T-cell (primary cell): ENCODE data around the gene TEX51. TPM values are rescaled to one million over a fixed set of nuclear protein-coding genes. Genes with fewer than 3 reads are reported as not detected.

Source experiments
- ATAC-seq, 4 experiments: fragments of 200-7000 bp in 3 of 4; fragments of 150-1000 bp in 1 of 4; cut with Tn5 transposase; replicated peaks in 1 of 4; 1 replicate in 3 of 4; 2 replicates in 1 of 4; pipeline ENCODE4 v1.10.0; 2021; ENCODE audit warnings: moderate library complexity in 3 of 4, mild to moderate bottlenecking in 2 of 4, moderate number of reproducible peaks in 1 of 4
- CTCF ChIA-PET, 2 donors: fragments of 300-600 bp; sonication (Branson Sonifier 250); formaldehyde crosslinking; loops; one replicate each; lab custom pipeline; 2022; ENCODE audit warnings: antibody characterized with exemption in 2 of 2; lab: Charles Lee
- POLR2A ChIA-PET, 2 donors: fragments of 300-600 bp; sonication (Branson Sonifier 250); formaldehyde crosslinking; loops; one replicate each; lab custom pipeline; 2022; ENCODE audit warnings: antibody characterized with exemption in 2 of 2; lab: Charles Lee
- DNase-seq, 35 experiments: peaks; one replicate each; pipeline versions ENCODE4 v3.0.0 to v3.0.0-alpha.2; 2013 to 2023
- H3K27ac ChIP-seq: one replicate; pipeline ENCODE4 v1.5.1; 2013; ENCODE audit warnings: low read length
- H3K27me3 ChIP-seq, 2 experiments: replicated peaks in 1 of 2; 1 replicate in 1 of 2; 2 replicates in 1 of 2; pipeline versions ENCODE4 v1.6.1 to v1.7.0; 2013; ENCODE audit warnings: low read length in 1 of 2, mixed read lengths in 1 of 2; ENCODE audit not compliant: control insufficient read depth in 2 of 2, insufficient read depth in 2 of 2; ENCODE audit errors: extremely low read depth in 1 of 2
- H3K36me3 ChIP-seq, 2 donors: 1 replicate in 1 of 2; 2 replicates in 1 of 2; pipeline versions ENCODE4 v1.6.1 to v1.7.0; 2013; ENCODE audit warnings: low read length in 1 of 2; ENCODE audit not compliant: control insufficient read depth in 2 of 2, insufficient read depth in 1 of 2; ENCODE audit errors: extremely low read depth in 1 of 2
- H3K4me1 ChIP-seq, 2 experiments: 1 replicate in 1 of 2; 2 replicates in 1 of 2; pipeline versions ENCODE4 v1.6.1 to v1.7.0; 2013; ENCODE audit warnings: low read length in 2 of 2, mixed read lengths in 1 of 2; ENCODE audit not compliant: insufficient read depth in 2 of 2, control insufficient read depth in 1 of 2; ENCODE audit errors: extremely low read depth in 1 of 2
- H3K4me3 ChIP-seq, 2 donors: 1 replicate in 1 of 2; 2 replicates in 1 of 2; pipeline versions ENCODE4 v1.5.1 to v1.7.0; 2013; ENCODE audit warnings: mild to moderate bottlenecking in 2 of 2, low read length in 1 of 2, moderate library complexity in 1 of 2; ENCODE audit not compliant: control insufficient read depth in 1 of 2; ENCODE audit errors: extremely low read depth in 1 of 2
- H3K9me3 ChIP-seq: 2 replicates; pipeline ENCODE4 v1.7.0; 2013
- H3K27ac Mint-ChIP-seq, 2 donors: one replicate each; pipeline ENCODE4 v1.8.0; 2020 to 2021; ENCODE audit warnings: mild to moderate bottlenecking in 2 of 2, mixed read lengths in 2 of 2
- H3K27me3 Mint-ChIP-seq, 2 donors: one replicate each; pipeline ENCODE4 v1.8.0; 2021 to 2022; ENCODE audit warnings: mixed read lengths in 2 of 2
- H3K36me3 Mint-ChIP-seq: one replicate; pipeline ENCODE4 v1.8.0; 2021; ENCODE audit warnings: mixed read lengths
- H3K4me1 Mint-ChIP-seq, 3 donors: one replicate each; pipeline ENCODE4 v1.8.0; 2020 to 2022; ENCODE audit warnings: mixed read lengths in 3 of 3, mild to moderate bottlenecking in 1 of 3
- H3K4me3 Mint-ChIP-seq, 3 donors: one replicate each; pipeline ENCODE4 v1.8.0; 2020 to 2022; ENCODE audit warnings: mild to moderate bottlenecking in 3 of 3, mixed read lengths in 3 of 3, moderate library complexity in 3 of 3
- H3K9me3 Mint-ChIP-seq, 3 donors: one replicate each; pipeline ENCODE4 v1.8.0; 2020 to 2022; ENCODE audit warnings: mixed read lengths in 3 of 3
- WGBS: methylation state at CpG from one replicate; pipeline ENCODE4 v1.1.5; 2013; ENCODE audit warnings: missing lambda C conversion rate; ENCODE audit not compliant: insufficient coverage; 5-methylcytosine and 5-hydroxymethylcytosine counted together
- total RNA-seq, 35 experiments: library from RNA in 6 of 35; stranded (reverse) in 6 of 35; fragments of 120-200 nt in 1 of 35; gene quantifications; one replicate each; pipeline versions ENCODE4 v1.2.1 to v1.2.4 and lab custom pipeline; 2013 to 2026

Gene TEX51
- total RNA-seq, 5 donors from 2014 or later (not counting 1 experiment from before 2014, with no cell fraction given), result not detected

DNA sequence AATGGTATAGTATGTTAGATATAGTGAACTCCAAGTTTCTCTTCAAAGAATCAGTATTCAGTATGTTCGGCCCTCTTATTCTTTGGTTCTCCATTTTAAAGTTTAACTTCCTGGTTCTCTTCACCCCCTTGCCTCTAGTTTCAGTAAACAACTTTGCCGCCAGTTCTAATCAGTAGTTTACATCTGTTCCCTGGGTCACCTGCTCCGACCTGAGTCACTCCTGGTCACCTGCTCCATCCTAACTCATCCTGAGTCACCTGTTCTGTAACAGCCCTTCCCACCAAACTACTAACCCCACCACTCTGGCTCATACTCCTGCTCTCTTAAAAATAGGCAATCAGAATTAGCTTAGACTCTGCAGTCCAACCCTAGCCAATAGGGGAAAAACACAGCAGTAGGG lies 23.7 kb upstream of the TEX51 start:
- Mint-ChIP-seq H3K4me3 (no peak overlapping the region), H3K36me3 (no peaks in the 10 kb centered on the region), H3K27ac (no peak overlapping the region), H3K9me3 (peaks cover 11 to 26% (median 19%) of the 10 kb centered on the region in 3 donors), H3K4me1 (no peaks in the 10 kb centered on the region), H3K27me3 (no peaks in the 10 kb centered on the region)
- H3K36me3 ChIP-seq, result no peaks in the 10 kb centered on the region
- DNase-seq, result no peak
- no peak overlapping the region for H3K4me3 ChIP-seq
- H3K27me3 ChIP-seq, result peaks cover 0 to 8% of the 10 kb centered on the region in 2 experiments
- WGBS, result 70% methylated on average over 2 of the region's 3 CpGs
- POLR2A ChIA-PET, result no interaction called here
- H3K27ac ChIP-seq, result no peak overlapping the region
- CTCF ChIA-PET, result interaction anchor here in 1 of 2 donors (0.6 kb wide), 1 partner anchor 583 kb away, joined by 4 read pairs; no protein-coding TSS in a partner anchor
- ATAC-seq, result no peak
- no peaks in the 10 kb centered on the region for H3K4me1 ChIP-seq
- no peaks in the 10 kb centered on the region for H3K9me3 ChIP-seq

DNA sequence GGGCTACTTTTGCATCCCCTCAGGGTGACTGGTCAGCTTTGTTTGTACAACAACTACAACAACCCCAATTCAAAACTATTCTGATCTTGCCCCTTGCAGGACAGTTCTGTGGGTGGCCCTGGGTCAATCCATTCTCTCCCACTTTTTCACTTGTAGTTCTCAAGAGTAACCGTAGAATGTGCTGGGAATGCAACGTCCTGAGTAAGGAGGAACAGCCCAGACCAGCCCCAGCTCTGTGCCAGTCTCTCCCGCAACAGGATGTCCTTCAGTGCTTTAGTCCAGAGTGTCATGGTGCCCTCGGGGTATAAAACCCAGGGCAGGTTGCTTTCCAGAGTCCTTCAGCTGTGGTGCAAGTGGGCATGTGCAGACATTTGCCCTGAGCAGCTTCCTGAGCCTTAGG lies 22.1 kb upstream of the TEX51 start:
- no peaks in the 10 kb centered on the region for H3K36me3 ChIP-seq

DNA sequence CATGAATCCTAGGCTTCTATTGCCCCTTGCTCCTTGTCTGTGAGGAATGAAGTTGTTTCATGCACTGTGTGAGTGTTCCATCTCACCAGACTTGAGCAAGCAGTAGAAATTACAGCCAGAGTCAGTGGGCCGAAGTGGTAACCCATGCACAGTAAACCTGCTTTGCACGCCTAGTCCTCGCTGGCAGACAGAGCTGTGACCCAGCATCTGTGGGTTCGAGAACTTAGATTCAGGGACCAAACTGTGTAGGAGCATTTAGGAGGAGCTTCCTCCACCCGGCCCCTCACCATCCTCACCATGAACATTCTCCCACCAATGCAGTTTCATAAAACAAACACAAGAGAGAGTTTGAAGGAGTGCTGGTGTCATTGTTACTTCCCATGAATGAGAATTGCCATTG lies 21.6 kb upstream of the TEX51 start:
- Histone ChIP-seq H3K27me3 (peaks cover 0 to 16% of the 10 kb centered on the region in 2 experiments), H3K36me3 (no peaks in the 10 kb centered on the region), H3K4me1 (no peaks in the 10 kb centered on the region), H3K9me3 (no peaks in the 10 kb centered on the region), H3K27ac (no peak overlapping the region), H3K4me3 (no peak overlapping the region)
- WGBS, result no CpG with 5 or more reads among the region's 5 CpGs
- ChIA-PET CTCF (no interaction called here), POLR2A (no interaction called here)
- Mint-ChIP-seq H3K27ac (no peak overlapping the region), H3K27me3 (no peaks in the 10 kb centered on the region), H3K4me3 (no peak overlapping the region), H3K9me3 (peaks cover 11 to 26% (median 19%) of the 10 kb centered on the region in 3 donors), H3K36me3 (no peaks in the 10 kb centered on the region), H3K4me1 (no peaks in the 10 kb centered on the region)
- DNase-seq (no peak), ATAC-seq (no peak)

More for the DNA sequence above, 22.1 kb upstream of the TEX51 start:
- no peaks in the 10 kb centered on the region for H3K4me1 Mint-ChIP-seq
- peaks cover 11 to 26% (median 19%) of the 10 kb centered on the region in 3 donors for H3K9me3 Mint-ChIP-seq
- WGBS, result 76% methylated on average over 4 of the region's 4 CpGs
- CTCF ChIA-PET, result no interaction called here
- no peak overlapping the region for H3K4me3 ChIP-seq
- H3K27me3 ChIP-seq, result peaks cover 0 to 14% of the 10 kb centered on the region in 2 experiments
- no peaks in the 10 kb centered on the region for H3K4me1 ChIP-seq
- no peaks in the 10 kb centered on the region for H3K36me3 Mint-ChIP-seq
- POLR2A ChIA-PET, result no interaction called here
- H3K27ac ChIP-seq, result no peak overlapping the region
- ATAC-seq (no peak), DNase-seq (no peak)
- H3K27ac Mint-ChIP-seq, result no peak overlapping the region
- no peaks in the 10 kb centered on the region for H3K27me3 Mint-ChIP-seq
- no peaks in the 10 kb centered on the region for H3K9me3 ChIP-seq
- H3K4me3 Mint-ChIP-seq, result no peak overlapping the region

DNA sequence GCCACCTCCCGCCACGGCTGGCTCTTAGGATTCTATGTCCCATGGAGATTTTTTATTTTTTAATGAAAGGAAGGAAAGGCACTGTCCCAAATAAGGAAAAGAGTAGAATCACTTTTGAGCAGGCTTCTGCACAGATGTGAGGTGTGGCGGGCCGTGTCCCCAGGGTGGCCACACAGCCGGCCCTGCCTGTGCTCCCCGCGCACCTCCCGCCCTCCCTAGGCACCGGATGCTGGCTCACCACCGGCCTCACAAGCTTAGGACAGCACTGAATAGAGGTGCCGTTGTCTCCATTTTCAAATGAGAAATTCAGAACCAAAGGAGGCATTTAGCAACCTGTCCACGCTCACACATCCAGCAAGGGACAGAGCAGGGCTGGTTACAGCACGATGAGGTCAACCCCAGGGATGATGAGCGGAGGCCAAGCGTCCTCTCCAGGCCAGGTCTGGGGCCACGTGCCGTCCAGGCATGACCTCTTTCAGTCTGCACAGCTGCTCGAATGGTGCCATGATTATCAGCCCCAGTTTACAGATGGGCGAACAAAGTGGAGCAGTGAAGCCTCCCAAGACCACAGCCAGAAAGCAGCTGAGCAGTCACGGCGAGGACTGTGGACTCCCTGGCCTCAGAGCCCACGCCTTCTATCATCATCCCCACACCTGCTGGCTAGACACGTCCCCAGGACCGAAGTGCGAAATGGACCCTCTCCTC lies 20.7 kb upstream of the TEX51 start:
- ATAC-seq, result no peak
- Histone ChIP-seq H3K4me3 (no peak overlapping the region), H3K9me3 (no peaks in the 10 kb centered on the region), H3K27ac (no peak overlapping the region), H3K4me1 (no peaks in the 10 kb centered on the region), H3K36me3 (no peaks in the 10 kb centered on the region), H3K27me3 (peaks cover 0 to 16% of the 10 kb centered on the region in 2 experiments)
- Mint-ChIP-seq H3K36me3 (no peaks in the 10 kb centered on the region), H3K27me3 (no peaks in the 10 kb centered on the region), H3K4me3 (no peak overlapping the region), H3K27ac (no peak overlapping the region), H3K9me3 (peaks cover 11 to 26% (median 19%) of the 10 kb centered on the region in 3 donors), H3K4me1 (no peaks in the 10 kb centered on the region)
- no peak for DNase-seq
- ChIA-PET POLR2A (no interaction called here), CTCF (interaction anchor here in 1 of 2 donors (0.6 kb wide), 1 partner anchor 46 kb away, joined by 3 read pairs; no protein-coding TSS in a partner anchor)
- WGBS, result 88% methylated on average over 18 of the region's 25 CpGs

DNA sequence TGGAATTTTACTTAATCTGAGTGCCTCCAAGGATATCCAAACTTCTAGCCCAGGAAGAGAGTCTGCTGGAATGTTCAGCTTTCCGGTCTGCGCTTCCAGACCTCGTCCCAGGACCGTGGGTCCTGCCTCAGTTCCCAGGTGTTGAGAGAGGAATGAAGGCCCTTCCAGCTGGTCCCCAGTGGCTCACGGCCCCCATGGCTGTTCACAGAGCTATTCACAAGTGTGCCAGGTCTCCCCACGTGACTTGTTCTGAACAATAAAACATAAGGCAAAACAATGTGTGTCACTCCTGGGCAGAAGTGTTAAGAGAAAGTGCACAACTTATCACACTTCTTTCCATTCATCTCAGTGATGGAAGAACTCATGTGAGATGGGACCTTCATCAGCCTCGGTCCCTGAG lies 20.1 kb upstream of the TEX51 start:
- no peak overlapping the region for H3K27ac Mint-ChIP-seq
- H3K9me3 Mint-ChIP-seq, result peaks cover 11 to 20% (median 16%) of the 10 kb centered on the region in 3 donors
- Histone ChIP-seq H3K4me3 (no peak overlapping the region), H3K27me3 (peaks cover 0 to 16% of the 10 kb centered on the region in 2 experiments), H3K27ac (no peak overlapping the region), H3K4me1 (no peaks in the 10 kb centered on the region), H3K36me3 (no peaks in the 10 kb centered on the region), H3K9me3 (no peaks in the 10 kb centered on the region)
- H3K27me3 Mint-ChIP-seq, result no peaks in the 10 kb centered on the region
- 80% methylated on average over 3 of the region's 7 CpGs for WGBS
- ChIA-PET CTCF (interaction anchor here in 1 of 2 donors (0.6 kb wide), 1 partner anchor 46 kb away, joined by 3 read pairs; no protein-coding TSS in a partner anchor), POLR2A (no interaction called here)
- no peaks in the 10 kb centered on the region for H3K36me3 Mint-ChIP-seq
- DNase-seq, result no peak
- H3K4me1 Mint-ChIP-seq, result no peaks in the 10 kb centered on the region
- no peak overlapping the region for H3K4me3 Mint-ChIP-seq
- ATAC-seq, result no peak

DNA sequence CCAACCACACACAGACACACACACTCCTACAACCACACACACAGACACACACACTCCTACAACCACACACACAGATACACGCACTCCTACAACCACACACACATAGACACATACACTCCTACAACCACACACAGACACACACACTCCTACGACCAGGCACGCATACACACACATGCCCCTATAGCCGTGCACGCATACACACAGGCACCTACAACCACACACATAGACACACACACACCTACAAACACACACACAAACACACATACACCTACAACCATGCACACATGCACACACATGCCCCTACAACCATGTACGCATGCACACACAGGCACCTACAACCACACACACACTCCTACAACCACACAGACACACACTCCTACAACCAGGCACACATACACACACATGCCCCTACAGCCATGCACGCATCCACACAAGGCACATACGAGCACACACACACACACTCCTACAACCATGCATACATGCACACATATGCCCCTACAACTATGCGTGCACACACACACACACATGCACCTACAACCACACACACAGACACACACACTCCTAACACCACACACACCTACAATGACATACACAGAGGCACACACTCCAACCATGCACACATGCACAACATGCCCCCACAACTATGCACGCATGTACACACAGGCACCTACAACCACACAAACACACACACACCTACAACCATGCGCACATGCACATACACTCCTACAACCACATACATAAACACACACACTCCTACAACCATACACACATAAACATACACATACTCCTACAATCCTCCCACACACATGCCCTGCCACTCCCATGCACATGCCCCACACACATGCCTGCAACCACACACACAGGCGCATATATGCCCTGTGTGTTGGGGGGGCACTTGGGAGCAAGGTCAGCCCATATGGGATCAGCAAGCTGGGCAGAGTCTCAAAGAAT lies 19.1 kb upstream of the TEX51 start:
- Histone ChIP-seq H3K4me3 (no peak overlapping the region), H3K9me3 (no peaks in the 10 kb centered on the region), H3K36me3 (no peaks in the 10 kb centered on the region), H3K4me1 (no peaks in the 10 kb centered on the region), H3K27me3 (peaks cover 0 to 16% of the 10 kb centered on the region in 2 experiments), H3K27ac (no peak overlapping the region)
- H3K27ac Mint-ChIP-seq, result no peak overlapping the region
- no peaks in the 10 kb centered on the region for H3K36me3 Mint-ChIP-seq
- ATAC-seq (no peak), DNase-seq (no peak)
- peaks cover 11 to 15% (median 13%) of the 10 kb centered on the region in 3 donors for H3K9me3 Mint-ChIP-seq
- ChIA-PET CTCF (no interaction called here), POLR2A (no interaction called here)
- 96% methylated on average over 11 of the region's 12 CpGs for WGBS
- no peak overlapping the region for H3K4me3 Mint-ChIP-seq
- no peaks in the 10 kb centered on the region for H3K4me1 Mint-ChIP-seq
- H3K27me3 Mint-ChIP-seq, result no peaks in the 10 kb centered on the region
